Astrocyte of the cerebellum (primary cell): ENCODE data around the gene DLG2.

Source experiments
- DNase-seq: peaks from one replicate; pipeline ENCODE4 v3.0.0-alpha.2; 2011; ENCODE audit warnings: low read depth
- H3K4me3 ChIP-seq: 2 replicates; pipeline ENCODE4 v1.5.1; 2011; ENCODE audit warnings: mild to moderate bottlenecking, low read depth, low read length, moderate library complexity
- CTCF ChIP-seq: IDR thresholded peaks from 2 replicates; pipeline ENCODE4 v1.5.1; 2012; ENCODE audit warnings: low read length, low read depth, moderate library complexity, mild to moderate bottlenecking; ENCODE audit errors: missing control alignments
- in situ Hi-C: cut with HindIII; loops from 2 replicates; pipeline ENCODE4 v1.10.0; 2017; ENCODE audit warnings: low sequenced_read_pairs

The DLG2 gene

GRCh38 chr11:83540112-83540675 lies 2086.9 kb downstream of the DLG2 start:
- in situ Hi-C loops, result no loop called here
- no peak for TF ChIP-seq CTCF
- no peak for DNase-seq
- no peak overlapping the region for H3K4me3 ChIP-seq

GRCh38 chr11:83538286-83538685 lies 2088.9 kb downstream of the DLG2 start:
- H3K4me3 ChIP-seq, result no peak overlapping the region
- no peak for DNase-seq
- in situ Hi-C loops, result no loop called here
- no peak for TF ChIP-seq CTCF

- DNase-seq, result no peak
- H3K4me3 ChIP-seq, result no peak overlapping the region
- in situ Hi-C loops, result no loop called here
- no peak for TF ChIP-seq CTCF
Observed at GRCh38 chr11:83537131-83537610, 2090.0 kb downstream of the DLG2 start.

- in situ Hi-C loops, result no loop called here
- TF ChIP-seq CTCF, result no peak
- H3K4me3 ChIP-seq, result no peak overlapping the region
Observed at GRCh38 chr11:83533166-83533565, 2094.0 kb downstream of the DLG2 start.

GRCh38 chr11:83528877-83529276 lies 2098.3 kb downstream of the DLG2 start:
- DNase-seq, result no peak
- no peak overlapping the region for H3K4me3 ChIP-seq
- in situ Hi-C loops, result no loop called here
- no peak for TF ChIP-seq CTCF

More at GRCh38 chr11:83533166-83533565, 2094.0 kb downstream of the DLG2 start:
- no peak for DNase-seq

GRCh38 chr11:83528225-83528624 lies 2098.9 kb downstream of the DLG2 start:
- no peak for TF ChIP-seq CTCF
- no peak for DNase-seq
- H3K4me3 ChIP-seq, result no peak overlapping the region
- in situ Hi-C loops, result no loop called here
